Common myeloid progenitor, CD34-positive (primary cell): ENCODE results near the gene MFSD12.

ENCODE experiments used
- CTCF ChIA-PET: fragments of 350-600 bp; sonication (Branson Sonifier 250); formaldehyde crosslinking; loops from one replicate; lab custom pipeline; 2021; ENCODE audit warnings: antibody characterized with exemption; lab: Charles Lee
- POLR2A ChIA-PET: fragments of 350-600 bp; sonication (Branson Sonifier 250); formaldehyde crosslinking; loops from one replicate; lab custom pipeline; 2021; ENCODE audit warnings: antibody characterized with exemption; lab: Charles Lee
- DNase-seq, 3 donors: peaks; one replicate each; pipeline versions ENCODE4 v3.0.0 to v3.0.0-alpha.2; 2013
- H3K27ac ChIP-seq, 2 experiments: 1 replicate in 1 of 2; 2 replicates in 1 of 2; pipeline ENCODE4 v1.7.0; 2013; ENCODE audit warnings: inconsistent platforms in 2 of 2, low read length in 2 of 2, mild to moderate bottlenecking in 2 of 2, low read depth in 1 of 2, moderate library complexity in 1 of 2; ENCODE audit not compliant: severe bottlenecking in 2 of 2, insufficient read depth in 1 of 2, poor library complexity in 1 of 2
- H3K27me3 ChIP-seq, 5 experiments: replicated peaks in 2 of 5; 1 replicate in 3 of 5; 2 replicates in 2 of 5; pipeline versions ENCODE4 v1.6.1 to v1.7.0; 2013; ENCODE audit warnings: low read length in 4 of 5, mild to moderate bottlenecking in 2 of 5, moderate library complexity in 2 of 5, inconsistent platforms in 1 of 5; ENCODE audit not compliant: insufficient read depth in 5 of 5, control insufficient read depth in 4 of 5
- H3K36me3 ChIP-seq, 4 experiments: 1 replicate in 2 of 4; 2 replicates in 2 of 4; pipeline versions ENCODE4 v1.6.1 to v1.7.0; 2013; ENCODE audit warnings: low read length in 3 of 4, control low read depth in 1 of 4, mild to moderate bottlenecking in 1 of 4; ENCODE audit not compliant: control insufficient read depth in 4 of 4, insufficient read depth in 4 of 4
- H3K4me1 ChIP-seq, 4 experiments: 1 replicate in 3 of 4; 2 replicates in 1 of 4; pipeline versions ENCODE4 v1.6.1 to v1.7.1; 2013; ENCODE audit warnings: low read length in 3 of 4, mild to moderate bottlenecking in 3 of 4, control low read depth in 1 of 4, inconsistent platforms in 1 of 4, moderate library complexity in 1 of 4; ENCODE audit not compliant: control insufficient read depth in 4 of 4, insufficient read depth in 4 of 4; ENCODE audit errors: control extremely low read depth in 1 of 4
- H3K4me3 ChIP-seq, 7 experiments: 1 replicate in 4 of 7; 2 replicates in 3 of 7; pipeline versions ENCODE4 v1.5.1 to v1.7.0; 2013; ENCODE audit warnings: mild to moderate bottlenecking in 7 of 7, low read length in 6 of 7, moderate library complexity in 6 of 7, inconsistent platforms in 2 of 7, low read depth in 2 of 7, control low read depth in 1 of 7; ENCODE audit not compliant: insufficient read depth in 4 of 7, control insufficient read depth in 1 of 7; ENCODE audit errors: extremely low read depth in 1 of 7
- H3K9me3 ChIP-seq, 5 experiments: 1 replicate in 4 of 5; 2 replicates in 1 of 5; pipeline versions ENCODE4 v1.6.1 to v1.7.1; 2013; ENCODE audit warnings: low read length in 4 of 5, mild to moderate bottlenecking in 2 of 5, inconsistent platforms in 1 of 5, low read depth in 1 of 5, moderate library complexity in 1 of 5; ENCODE audit not compliant: control insufficient read depth in 4 of 5, insufficient read depth in 2 of 5; ENCODE audit errors: control extremely low read depth in 1 of 5
- WGBS: methylation state at CpG from one replicate; pipeline ENCODE4 v1.1.5; 2013; ENCODE audit not compliant: insufficient coverage; 5-methylcytosine and 5-hydroxymethylcytosine counted together

Gene MFSD12

GRCh38 chr19:3591876-3592613, 34.7 kb upstream of the MFSD12 start:
- DNase-seq = no peak
- H3K36me3 ChIP-seq = peaks cover 0 to 5% (median 0%) of the 10 kb centered on the region in 4 experiments
- ChIA-PET POLR2A (no interaction called here), CTCF (interaction anchor here (0.8 to 9.4 kb wide), 10 partner anchors 9 to 104 kb away, joined by 3 to 91 read pairs (median 4); partner anchors contain the start of gene TBXA2R)
- H3K9me3 ChIP-seq = no peaks in the 10 kb centered on the region
- no peaks in the 10 kb centered on the region for H3K27me3 ChIP-seq
- H3K4me1 ChIP-seq = no peaks in the 10 kb centered on the region
- WGBS = 98% methylated on average over 9 of the region's 9 CpGs
- H3K27ac ChIP-seq = no peak overlapping the region
- H3K4me3 ChIP-seq = no peak overlapping the region

- H3K4me1 ChIP-seq = peaks cover 0 to 4% (median 1%) of the 10 kb centered on the region in 4 experiments
- peaks cover 0 to 5% (median 0%) of the 10 kb centered on the region in 4 experiments for H3K36me3 ChIP-seq
- no peak overlapping the region for H3K27ac ChIP-seq
- POLR2A ChIA-PET = interaction anchor here (0.6 to 0.9 kb wide), 2 partner anchors 14 to 46 kb away, joined by 3 read pairs; no protein-coding TSS in a partner anchor
- no peaks in the 10 kb centered on the region for H3K9me3 ChIP-seq
- 100% methylated on average over 8 of the region's 8 CpGs for WGBS
- CTCF ChIA-PET = interaction anchor here (1.0 to 9.4 kb wide), 10 partner anchors 8 to 65 kb away, joined by 3 to 91 read pairs (median 5); partner anchors contain the start of genes MFSD12 and TBXA2R
- H3K4me3 ChIP-seq = no peak overlapping the region
- DNase-seq = no peak
- H3K27me3 ChIP-seq = no peaks in the 10 kb centered on the region
Observed at GRCh38 chr19:3590991-3591659, 33.7 kb upstream of the MFSD12 start.

GRCh38 chr19:3589949-3590348, 32.6 kb upstream of the MFSD12 start:
- H3K27me3 ChIP-seq = no peaks in the 10 kb centered on the region
- peaks cover 0 to 9% (median 8%) of the 10 kb centered on the region in 4 experiments for H3K4me1 ChIP-seq
- H3K27ac ChIP-seq = no peak overlapping the region
- no peak for DNase-seq
- ChIA-PET POLR2A (no interaction called here), CTCF (interaction anchor here (0.6 to 9.4 kb wide), 5 partner anchors 8 to 63 kb away, joined by 4 to 91 read pairs (median 5); no protein-coding TSS in a partner anchor)
- WGBS = 97% methylated on average over 20 of the region's 22 CpGs
- no peak overlapping the region for H3K4me3 ChIP-seq
- H3K9me3 ChIP-seq = no peaks in the 10 kb centered on the region
- no peaks in the 10 kb centered on the region for H3K36me3 ChIP-seq

GRCh38 chr19:3589439-3589838, 32.1 kb upstream of the MFSD12 start:
- Histone ChIP-seq H3K9me3 (no peaks in the 10 kb centered on the region), H3K27ac (no peak overlapping the region), H3K4me1 (peaks cover 0 to 9% (median 8%) of the 10 kb centered on the region in 4 experiments), H3K4me3 (no peak overlapping the region), H3K27me3 (no peaks in the 10 kb centered on the region), H3K36me3 (no peaks in the 10 kb centered on the region)
- POLR2A ChIA-PET = no interaction called here
- no peak for DNase-seq
- WGBS = 95% methylated on average over 8 of the region's 11 CpGs
- CTCF ChIA-PET = interaction anchor here (1.2 to 9.4 kb wide), 3 partner anchors 11 to 30 kb away, joined by 3 to 91 read pairs (median 4); no protein-coding TSS in a partner anchor

- CTCF ChIA-PET = interaction anchor here (0.8 to 9.4 kb wide), 12 partner anchors 9 to 104 kb away, joined by 3 to 91 read pairs (median 3); no protein-coding TSS in a partner anchor
- Histone ChIP-seq H3K9me3 (no peaks in the 10 kb centered on the region), H3K27me3 (no peaks in the 10 kb centered on the region), H3K27ac (no peak overlapping the region), H3K4me1 (peaks cover 0 to 9% (median 8%) of the 10 kb centered on the region in 4 experiments), H3K4me3 (no peak overlapping the region), H3K36me3 (no peaks in the 10 kb centered on the region)
- POLR2A ChIA-PET = no interaction called here
- DNase-seq = no peak
- whole genome bisulfite sequencing = 92% methylated on average over 28 of the region's 31 CpGs
Observed at GRCh38 chr19:3586707-3587346, 29.4 kb upstream of the MFSD12 start.

- ChIA-PET CTCF (interaction anchor here (0.9 to 9.4 kb wide), 15 partner anchors 9 to 104 kb away, joined by 3 to 91 read pairs (median 4); no protein-coding TSS in a partner anchor), POLR2A (no interaction called here)
- Histone ChIP-seq H3K27me3 (no peaks in the 10 kb centered on the region), H3K27ac (no peak overlapping the region), H3K9me3 (no peaks in the 10 kb centered on the region), H3K36me3 (no peaks in the 10 kb centered on the region), H3K4me3 (peak overlapping the region; percentile 44 to 74 (median 67)), H3K4me1 (peaks cover 0 to 9% (median 8%) of the 10 kb centered on the region in 4 experiments)
- 7% methylated on average over 8 of the region's 16 CpGs for WGBS
- DNase-seq = peak in 2 of 3 donors; percentile 56 to 63
Observed at GRCh38 chr19:3586127-3586626, 28.8 kb upstream of the MFSD12 start.
